Heart left ventricle (tissue), 16 donors: ENCODE data around the gene CTTN. TPM values are rescaled to one million over a fixed set of nuclear protein-coding genes. Genes with fewer than 3 reads are reported as not detected.

Experiments
- ATAC-seq, 4 donors: fragments of 200-7000 bp; cut with Tn5 transposase; one replicate each; pipeline ENCODE4 v1.9.1; 2020 to 2022; ENCODE audit warnings: moderate library complexity in 4 of 4, mild to moderate bottlenecking in 3 of 4, moderate number of reproducible peaks in 1 of 4
- DNase-seq, 5 donors: peaks; one replicate each; pipeline ENCODE4 v3.0.0-alpha.2; 2020
- H3K27ac ChIP-seq, 12 donors: fragments of 200-600 bp; sonication (generic) in 4 of 12; one replicate each; pipeline versions ENCODE4 v1.5.0 to v1.8.0; 2016 to 2022; ENCODE audit warnings: mild to moderate bottlenecking in 2 of 12
- H3K27me3 ChIP-seq, 9 donors: fragments of 200-600 bp; sonication (generic) in 2 of 9; one replicate each; pipeline versions ENCODE4 v1.5.1 to v1.8.0; 2016 to 2022; ENCODE audit warnings: mild to moderate bottlenecking in 3 of 9
- H3K36me3 ChIP-seq, 9 donors: fragments of 200-600 bp; sonication (generic) in 2 of 9; one replicate each; pipeline versions ENCODE4 v1.5.0 to v1.8.0; 2018 to 2022; ENCODE audit warnings: mild to moderate bottlenecking in 2 of 9
- H3K4me1 ChIP-seq, 12 donors: fragments of 200-600 bp; sonication (generic) in 4 of 12; one replicate each; pipeline versions ENCODE4 v1.5.0 to v1.8.0; 2016 to 2022; ENCODE audit warnings: mild to moderate bottlenecking in 3 of 12
- H3K4me3 ChIP-seq, 12 donors: fragments of 200-600 bp; sonication (generic) in 4 of 12; one replicate each; pipeline versions ENCODE4 v1.5.0 to v1.8.0; 2017 to 2022; ENCODE audit warnings: mild to moderate bottlenecking in 9 of 12, moderate library complexity in 4 of 12
- H3K9me3 ChIP-seq, 12 donors: fragments of 200-600 bp; sonication (generic) in 4 of 12; one replicate each; pipeline versions ENCODE4 v1.5.0 to v1.8.0; 2016 to 2022; ENCODE audit warnings: mild to moderate bottlenecking in 1 of 12
- POLR2A ChIP-seq, 2 donors: fragments of 450-650 bp; IDR thresholded peaks; one replicate each; pipeline ENCODE4 v1.6.1; 2017; ENCODE audit warnings: antibody characterized with exemption in 2 of 2, mild to moderate bottlenecking in 2 of 2, moderate library complexity in 2 of 2
- WGBS, 4 donors: extraction: QIAGEN DNeasy Blood & Tissue Kit in 2 of 4; methylation state at CpG; one replicate each; pipeline versions ENCODE4 v1.1.5 to v1.1.7; 2013 to 2018; 5-methylcytosine and 5-hydroxymethylcytosine counted together
- intact Hi-C, 10 donors: fragments of 100-400 bp; cut with DNase I; formaldehyde crosslinking; loops; one replicate each; pipeline versions ENCODE4 v1.11.1 to v1.14.2; 2022
- polyA plus RNA-seq, 2 donors: library from polyadenylated mRNA; stranded (reverse); fragments of 200-250 nt; gene quantifications; one replicate each; pipeline ENCODE4 v1.2.3, GENCODE V29; 2013
- total RNA-seq, 9 donors: library from RNA; depleted of rRNA in 2 of 9; stranded (reverse); fragments of >200 nt in 2 of 9; fragmentation: NEBNext Ultra II Directional in 3 of 9; extraction: Animal tissue kit (Norgen Biotek cat#: 25700) in 3 of 9; gene quantifications; one replicate each; pipeline versions ENCODE4 v1.1.0 to v1.2.4, GENCODE V29; 2016 to 2023
- TF ChIP-seq, protein P1 (sequence below), 12 donors: fragments of 200-600 bp; sonication (generic) in 4 of 12; IDR thresholded peaks; one replicate each; pipeline versions ENCODE4 v1.5.0 to v1.8.0; 2018 to 2022; ENCODE audit warnings: antibody characterized with exemption in 12 of 12, mild to moderate bottlenecking in 5 of 12
- donor health status: ischemic (EF 13 %, LVEDD 7.1; RV severe dilation, severe dysfunction).
- donor health status: healthy with polysubstance abuse.
- donor health status: DM: no; HTN: yes; CAD: no.
- donor health status: DM: no; HTN: no; CAD: no.
- donor health status: ischemic (EF 25% LVEDD 6.9; RV normal size, moderate dysfunction).
- donor health status: ischemic (EF 25% LVEDD 5.7; RV mildly dilated, moderate dysfunction).
- donor health status: healthy.
- donor health status: DM: yes; HTN: yes; CAD: no.
- donor health status: ischemic (EF 35%, LVEDD 5.7; RV mildly dilated, moderate dysfunction).
- donor health status: nonischemic (EF 11% LVEDD 7.7; RV severe dilation, severe dysfunction).
- donor health status: DM: yes; HTN: yes; CAD: no.
- donor health status: PGD.
- donor health status: ischemic (EF 29% LVEDD 5.4; RV normal size, mild dysfunction).
- donor health status: nonischemic (EF 23%, LVEDD 6.1; RV moderate dilation, normal function).

The CTTN gene
- total and polyA plus RNA-seq, 11 donors, result 77.3 to 186 (median 133) TPM

DNA sequence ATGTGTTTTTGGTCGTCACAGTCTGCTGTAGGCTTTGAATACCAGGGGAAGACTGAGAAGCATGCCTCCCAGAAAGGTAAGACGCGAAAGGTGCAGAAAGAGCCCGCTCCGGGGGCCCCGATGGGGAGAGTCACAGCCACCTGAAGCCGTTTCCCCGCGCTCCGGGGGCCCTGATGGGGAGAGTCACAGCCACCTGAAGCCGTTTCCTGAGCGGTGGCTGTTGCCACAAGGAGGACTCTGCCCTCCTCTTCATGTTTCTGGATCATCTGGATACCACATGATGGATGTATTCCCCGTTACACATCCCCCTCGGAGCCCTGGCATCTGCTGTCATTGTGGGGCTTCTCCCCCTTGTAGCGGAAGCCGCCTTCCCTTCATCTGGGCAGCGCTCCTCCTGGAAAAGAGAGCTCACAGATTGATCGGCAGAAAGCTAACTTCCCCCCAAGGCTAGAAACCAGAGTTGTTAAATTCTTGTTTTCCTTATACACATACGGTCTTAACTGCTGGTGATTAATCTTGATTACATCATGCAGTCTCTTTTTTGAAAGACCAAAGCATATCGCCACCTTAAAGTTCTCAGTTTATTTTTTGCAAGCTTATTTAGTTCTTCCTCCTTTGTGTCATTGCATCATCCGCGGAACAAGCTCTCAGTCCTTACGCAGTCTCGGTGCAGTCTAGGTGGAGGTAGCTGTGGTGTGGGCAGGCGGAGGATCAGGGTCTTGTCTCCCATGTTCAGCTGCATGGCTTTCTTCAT is 17.5 kb downstream of the CTTN start:
- Histone ChIP-seq H3K9me3 (no peaks in the 10 kb centered on the region), H3K36me3 (peaks cover 9 to 100% (median 98%) of the 10 kb centered on the region in 9 donors), H3K27ac (no peak overlapping the region), H3K27me3 (peaks cover 0 to 41% (median 0%) of the 10 kb centered on the region in 9 donors), H3K4me3 (no peak overlapping the region), H3K4me1 (peaks cover 0 to 8% (median under 1%) of the 10 kb centered on the region in 12 donors)
- intact Hi-C loops, result no loop called here
- DNase-seq (no peak), ATAC-seq (no peak)
- WGBS, 4 donors, result 86 to 90% (median 90%) methylated on average over 25 of the region's 25 CpGs
- no peak for TF ChIP-seq POLR2A (IDR thresholded peaks at IDR 0.05)
- TF ChIP-seq, protein P1, sequence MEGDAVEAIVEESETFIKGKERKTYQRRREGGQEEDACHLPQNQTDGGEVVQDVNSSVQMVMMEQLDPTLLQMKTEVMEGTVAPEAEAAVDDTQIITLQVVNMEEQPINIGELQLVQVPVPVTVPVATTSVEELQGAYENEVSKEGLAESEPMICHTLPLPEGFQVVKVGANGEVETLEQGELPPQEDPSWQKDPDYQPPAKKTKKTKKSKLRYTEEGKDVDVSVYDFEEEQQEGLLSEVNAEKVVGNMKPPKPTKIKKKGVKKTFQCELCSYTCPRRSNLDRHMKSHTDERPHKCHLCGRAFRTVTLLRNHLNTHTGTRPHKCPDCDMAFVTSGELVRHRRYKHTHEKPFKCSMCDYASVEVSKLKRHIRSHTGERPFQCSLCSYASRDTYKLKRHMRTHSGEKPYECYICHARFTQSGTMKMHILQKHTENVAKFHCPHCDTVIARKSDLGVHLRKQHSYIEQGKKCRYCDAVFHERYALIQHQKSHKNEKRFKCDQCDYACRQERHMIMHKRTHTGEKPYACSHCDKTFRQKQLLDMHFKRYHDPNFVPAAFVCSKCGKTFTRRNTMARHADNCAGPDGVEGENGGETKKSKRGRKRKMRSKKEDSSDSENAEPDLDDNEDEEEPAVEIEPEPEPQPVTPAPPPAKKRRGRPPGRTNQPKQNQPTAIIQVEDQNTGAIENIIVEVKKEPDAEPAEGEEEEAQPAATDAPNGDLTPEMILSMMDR (IDR thresholded peaks at IDR 0.05), result no peak

DNA sequence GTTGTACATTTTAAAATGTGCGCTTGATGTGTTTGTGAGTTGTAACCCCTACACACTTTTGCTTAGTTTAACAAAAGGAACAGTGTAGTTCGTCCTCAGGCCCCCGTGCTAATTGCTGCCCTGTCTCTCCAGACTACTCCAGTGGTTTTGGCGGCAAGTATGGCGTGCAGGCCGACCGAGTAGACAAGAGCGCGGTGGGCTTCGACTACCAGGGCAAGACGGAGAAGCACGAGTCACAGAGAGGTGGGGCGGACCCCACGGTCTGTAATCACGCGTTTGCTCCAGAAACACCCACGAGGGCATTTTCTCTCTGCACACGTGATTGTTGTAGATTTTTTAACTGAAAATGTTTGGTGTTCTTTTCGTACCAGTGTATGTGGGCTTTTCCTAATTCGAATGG is 18.6 kb downstream of the CTTN start:
- DNase-seq (no peak), ATAC-seq (no peak)
- WGBS, 4 donors, result 93 to 95% (median 95%) methylated on average over 20 of the region's 20 CpGs
- Histone ChIP-seq H3K4me3 (no peak overlapping the region), H3K4me1 (peaks cover 0 to 8% (median 0%) of the 10 kb centered on the region in 12 donors), H3K27me3 (peaks cover 0 to 33% (median 0%) of the 10 kb centered on the region in 9 donors), H3K27ac (no peak overlapping the region), H3K9me3 (no peaks in the 10 kb centered on the region), H3K36me3 (peaks cover 9 to 100% (median 98%) of the 10 kb centered on the region in 9 donors)
- TF ChIP-seq, protein P1 (IDR thresholded peaks at IDR 0.05), result no peak
- TF ChIP-seq POLR2A (IDR thresholded peaks at IDR 0.05), result no peak
- intact Hi-C loops, result no loop called here

DNA sequence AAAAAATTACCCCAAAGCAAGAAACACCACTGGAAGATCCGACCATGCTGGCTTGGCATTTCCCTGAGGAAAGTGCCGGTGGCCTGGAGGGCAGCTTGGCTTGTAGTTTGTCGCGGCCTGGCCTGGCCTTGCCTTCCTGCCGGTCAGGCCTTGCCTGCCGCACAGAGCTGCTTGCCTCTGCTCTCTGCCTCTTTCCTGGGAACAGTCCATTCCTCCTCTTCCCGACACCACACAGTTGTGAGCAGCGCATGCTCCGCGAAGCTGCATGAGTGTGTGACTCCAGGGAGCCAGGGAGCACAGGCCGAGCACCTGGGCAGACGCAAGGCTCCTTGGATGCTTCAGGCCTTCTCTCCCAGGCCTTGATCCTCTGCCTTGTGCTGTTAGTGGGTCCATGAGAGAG is 19.8 kb downstream of the CTTN start:
- no peak for DNase-seq

More for the DNA sequence above, 19.8 kb downstream of the CTTN start:
- Histone ChIP-seq H3K4me1 (peaks cover 0 to 8% (median 0%) of the 10 kb centered on the region in 12 donors), H3K27me3 (peaks cover 0 to 27% (median 0%) of the 10 kb centered on the region in 9 donors), H3K9me3 (no peaks in the 10 kb centered on the region), H3K27ac (no peak overlapping the region), H3K36me3 (peaks cover 8 to 100% (median 98%) of the 10 kb centered on the region in 9 donors), H3K4me3 (no peak overlapping the region)
- no peak for TF ChIP-seq POLR2A (IDR thresholded peaks at IDR 0.05)
- TF ChIP-seq, protein P1 (IDR thresholded peaks at IDR 0.05), result no peak
- intact Hi-C loops, result no loop called here
- 90 to 97% (median 93%) methylated on average over 11 to 12 of the region's 12 CpGs for WGBS, 4 donors
- no peak for ATAC-seq
